HEK293T (cell line): ENCODE data around the gene HAP1.
A peak's percentile ranks its signal among the peaks of the same experiment; 100 is the strongest.

ENCODE experiments used
- CTCF ChIA-PET: fragments of 350-600 bp; formaldehyde crosslinking; extraction: SDS; loops from one replicate; lab custom pipeline; 2021; ENCODE audit warnings: antibody characterized with exemption, inconsistent platforms; lab: Yijun Ruan, JAX
- POLR2A ChIA-PET: fragments of 350-600 bp; formaldehyde crosslinking; extraction: SDS; loops from one replicate; lab custom pipeline; 2020; ENCODE audit warnings: antibody characterized with exemption, inconsistent platforms; lab: Yijun Ruan, JAX
- DNase-seq: peaks from one replicate; pipeline ENCODE4 v3.0.0; 2012; ENCODE audit warnings: mixed read lengths; ENCODE audit errors: extremely low spot score
- ARNT ChIP-seq: fragments of 450-650 bp; IDR thresholded peaks from 2 replicates; pipeline ENCODE4 v1.6.1; 2017; ENCODE audit warnings: mild to moderate bottlenecking
- BHLHE40 ChIP-seq: fragments of 450-650 bp; IDR thresholded peaks from 2 replicates; pipeline ENCODE4 v1.6.1; 2016; ENCODE audit warnings: mild to moderate bottlenecking, moderate library complexity, borderline replicate concordance
- CTBP1 ChIP-seq: fragments of 450-650 bp; IDR thresholded peaks from 2 replicates; pipeline ENCODE4 v1.6.1; 2016; ENCODE audit warnings: borderline replicate concordance
- ELF4 ChIP-seq: fragments of 450-650 bp; IDR thresholded peaks from 2 replicates; pipeline ENCODE4 v1.6.1; 2017; ENCODE audit warnings: antibody characterized with exemption
- FOXA1 ChIP-seq: fragments of 450-650 bp; IDR thresholded peaks from 2 replicates; pipeline ENCODE4 v1.6.1; 2016; ENCODE audit warnings: mild to moderate bottlenecking
- FOXK2 ChIP-seq: fragments of 450-650 bp; IDR thresholded peaks from 2 replicates; pipeline ENCODE4 v1.6.1; 2016; ENCODE audit warnings: mild to moderate bottlenecking
- FOXM1 ChIP-seq: fragments of 450-650 bp; IDR thresholded peaks from 2 replicates; pipeline ENCODE4 v1.6.1; 2017; ENCODE audit warnings: mild to moderate bottlenecking, borderline replicate concordance
- HDGF ChIP-seq: fragments of 450-650 bp; IDR thresholded peaks from 2 replicates; pipeline ENCODE4 v1.6.1; 2017; ENCODE audit warnings: antibody characterized with exemption, borderline replicate concordance
- L3MBTL2 ChIP-seq: fragments of 450-650 bp; conservative IDR thresholded peaks from 2 replicates; pipeline ENCODE4 v1.6.1; 2016; ENCODE audit warnings: mild to moderate bottlenecking
- LEF1 ChIP-seq: fragments of 450-650 bp; IDR thresholded peaks from 2 replicates; pipeline ENCODE4 v1.6.1; 2017; ENCODE audit warnings: mild to moderate bottlenecking, borderline replicate concordance
- NFRKB ChIP-seq: fragments of 450-650 bp; IDR thresholded peaks from 2 replicates; pipeline ENCODE4 v1.6.1; 2016; ENCODE audit warnings: mild to moderate bottlenecking, moderate library complexity
- PKNOX1 ChIP-seq: fragments of 450-650 bp; IDR thresholded peaks from 2 replicates; pipeline ENCODE4 v1.6.1; 2016
- SP1 ChIP-seq: fragments of 450-650 bp; IDR thresholded peaks from 2 replicates; pipeline ENCODE4 v1.6.1; 2017
- SUZ12 ChIP-seq: fragments of 450-650 bp; IDR thresholded peaks from 2 replicates; pipeline ENCODE4 v1.6.1; 2016; ENCODE audit warnings: mild to moderate bottlenecking
- TARDBP ChIP-seq: fragments of 450-650 bp; IDR thresholded peaks from 2 replicates; pipeline ENCODE4 v1.6.1; 2016
- ZNF384 ChIP-seq: fragments of 450-650 bp; IDR thresholded peaks from 2 replicates; pipeline ENCODE4 v1.6.1; 2016

The HAP1 gene

GRCh38 chr17:41741709-41742108 is 7.3 kb upstream of the HAP1 start:
- ChIA-PET POLR2A (interaction anchor here (0.9 to 3.2 kb wide), 6 partner anchors 45 to 123 kb away, joined by 3 to 12 read pairs (median 6); partner anchors contain the start of genes EIF1, FKBP10, JUP and KLHL11), CTCF (interaction anchor here (1.2 to 3.1 kb wide), 2 partner anchors 45 to 60 kb away, joined by 4 to 9 read pairs; partner anchors contain the start of gene JUP)
- TF ChIP-seq FOXK2: no peak
- no peak for DNase-seq

- CTCF ChIA-PET: interaction anchor here (0.9 to 3.1 kb wide), 3 partner anchors 46 to 55 kb away, joined by 3 to 9 read pairs (median 3); partner anchors contain the start of gene JUP
- DNase-seq: no peak
- POLR2A ChIA-PET: interaction anchor here (2.0 to 3.2 kb wide), 3 partner anchors 52 to 72 kb away, joined by 6 to 12 read pairs (median 7); partner anchors contain the start of genes EIF1 and FKBP10
- no peak for TF ChIP-seq PKNOX1
- no peak for TF ChIP-seq LEF1
- no peak for TF ChIP-seq SUZ12
- no peak for TF ChIP-seq TARDBP
- no peak for TF ChIP-seq NFRKB
- TF ChIP-seq CTBP1: no peak
- TF ChIP-seq ZNF384: no peak
- TF ChIP-seq FOXA1: no peak
- no peak for TF ChIP-seq FOXK2
- TF ChIP-seq L3MBTL2: no peak
- TF ChIP-seq FOXM1: no peak
- no peak for TF ChIP-seq HDGF
- no peak for TF ChIP-seq ARNT
- no peak for TF ChIP-seq ELF4
- TF ChIP-seq SP1: no peak
- no peak for TF ChIP-seq BHLHE40
Measured at GRCh38 chr17:41740506-41740905, 6.1 kb upstream of the HAP1 start.

GRCh38 chr17:41739661-41740352 is 5.4 kb upstream of the HAP1 start:
- TF ChIP-seq HDGF (no peak), FOXK2 (no peak), PKNOX1 (no peak), SUZ12 (no peak), FOXM1 (no peak), ARNT (no peak), SP1 (no peak), L3MBTL2 (no peak), FOXA1 (no peak), BHLHE40 (no peak), ELF4 (no peak), NFRKB (no peak), TARDBP (no peak), CTBP1 (no peak), LEF1 (no peak)
- ChIA-PET CTCF (interaction anchor here (1.0 to 3.1 kb wide), 2 partner anchors 47 to 61 kb away, joined by 4 to 9 read pairs; partner anchors contain the start of gene JUP), POLR2A (interaction anchor here (2.0 to 3.2 kb wide), 3 partner anchors 51 to 73 kb away, joined by 6 to 12 read pairs (median 7); partner anchors contain the start of genes EIF1 and FKBP10)
- DNase-seq: no peak

GRCh38 chr17:41738801-41739112 is 4.3 kb upstream of the HAP1 start:
- DNase-seq: no peak
- CTCF ChIA-PET: interaction anchor here (1.0 kb wide), 1 partner anchor 62 kb away, joined by 4 read pairs; no protein-coding TSS in a partner anchor
- no peak for TF ChIP-seq LEF1
- TF ChIP-seq SUZ12: no peak
- no peak for TF ChIP-seq NFRKB
- TF ChIP-seq ZNF384: no peak
- TF ChIP-seq FOXM1: no peak
- no peak for TF ChIP-seq FOXA1
- no peak for TF ChIP-seq ELF4
- no peak for TF ChIP-seq PKNOX1
- POLR2A ChIA-PET: no interaction called here

- TF ChIP-seq L3MBTL2: peak; percentile 69
- no peak; the same call in 1 of the 2 replicates for TF ChIP-seq HDGF
- ChIA-PET CTCF (interaction anchor here (1.0 to 2.0 kb wide), 13 partner anchors 48 to 125 kb away, joined by 3 to 15 read pairs (median 6); partner anchors contain the start of genes JUP and P3H4), POLR2A (interaction anchor here (1.0 to 3.9 kb wide), 7 partner anchors 47 to 74 kb away, joined by 3 to 24 read pairs (median 5); partner anchors contain the start of genes JUP and P3H4)
- DNase-seq: peak; percentile 90
Measured at GRCh38 chr17:41738077-41738800, 3.8 kb upstream of the HAP1 start.

- no peak for DNase-seq
- ChIA-PET CTCF (interaction anchor here (1.0 to 2.0 kb wide), 13 partner anchors 48 to 125 kb away, joined by 3 to 15 read pairs (median 6); partner anchors contain the start of genes JUP and P3H4), POLR2A (interaction anchor here (0.7 to 3.9 kb wide), 9 partner anchors 46 to 128 kb away, joined by 3 to 24 read pairs (median 5); partner anchors contain the start of genes JUP, KLHL11 and P3H4)
- TF ChIP-seq SP1 (no peak), HDGF (no peak), ELF4 (no peak), FOXK2 (no peak), SUZ12 (no peak), ZNF384 (no peak), L3MBTL2 (no peak)
Measured at GRCh38 chr17:41737680-41738023, 3.2 kb upstream of the HAP1 start.
